Panc1 (cell line): ENCODE measurements around the gene SPECC1L.

Experiments used
- CTCF ChIP-seq: fragments of 450-650 bp; IDR thresholded peaks from 2 replicates; pipeline ENCODE4 v1.5.1; 2017; ENCODE audit warnings: mild to moderate bottlenecking
- POLR2AphosphoS5 ChIP-seq: IDR thresholded peaks from 2 replicates; pipeline ENCODE4 v1.6.1; 2012; ENCODE audit warnings: mild to moderate bottlenecking, low read depth, low read length, moderate library complexity
- REST ChIP-seq, 2 experiments: IDR thresholded peaks; 2 replicates each; pipeline ENCODE4 v1.6.1; 2011 to 2012; ENCODE audit warnings: low read depth in 2 of 2, control low read depth in 1 of 2, low read length in 1 of 2, mild to moderate bottlenecking in 1 of 2, moderate library complexity in 1 of 2; ENCODE audit not compliant: insufficient read depth in 1 of 2
- SIN3A ChIP-seq: IDR thresholded peaks from 2 replicates; pipeline ENCODE4 v1.6.1; 2012; ENCODE audit warnings: low read depth, mild to moderate bottlenecking, low read length, moderate library complexity, borderline replicate concordance; ENCODE audit not compliant: insufficient read depth

- TF ChIP-seq CTCF: no peak
- TF ChIP-seq POLR2AphosphoS5: no peak
- TF ChIP-seq SIN3A: no peak
- no peak for TF ChIP-seq REST (IDR thresholded peaks at IDR 0.05; ENCODE audit: insufficient read depth in 1 of 2, low read depth in 2 of 2, low read length in 1 of 2)
Measured at GRCh38 chr22:24431309-24432034, 160.8 kb downstream of the SPECC1L start.
